GM23338 (cell line): ENCODE data around the gene SOX13. TPM values are rescaled to one million over a fixed set of nuclear protein-coding genes. Genes with fewer than 3 reads are reported as not detected.

Experiments
- ATAC-seq: fragments of 200-7000 bp; cut with Tn5 transposase; 3 replicates; pipeline ENCODE4 v1.9.1; 2020
- DNase-seq: peaks from one replicate; pipeline ENCODE4 v3.0.0-alpha.2; 2015; ENCODE audit warnings: low spot score
- H2AFZ ChIP-seq: fragments of 200-600 bp; sonication (generic); 2 replicates; pipeline ENCODE4 v1.8.0; 2016; ENCODE audit warnings: antibody characterized with exemption, mild to moderate bottlenecking, moderate library complexity
- H3F3A ChIP-seq: fragments of 200-600 bp; sonication (generic); replicated peaks from 2 replicates; pipeline ENCODE4 v1.8.0; 2017; ENCODE audit warnings: antibody characterized with exemption, mixed run types, low read depth
- H3K27ac ChIP-seq: fragments of 200-600 bp; sonication (generic); 2 replicates; pipeline ENCODE4 v1.6.1; 2016; ENCODE audit warnings: low read depth
- H3K27me3 ChIP-seq: fragments of 200-600 bp; sonication (generic); 2 replicates; pipeline ENCODE4 v1.8.0; 2016; ENCODE audit warnings: mild to moderate bottlenecking, mixed run types, moderate library complexity; ENCODE audit not compliant: insufficient read depth
- H3K36me3 ChIP-seq: fragments of 200-600 bp; sonication (generic); 2 replicates; pipeline ENCODE4 v1.8.0; 2016; ENCODE audit warnings: mild to moderate bottlenecking; ENCODE audit not compliant: insufficient read depth
- H3K4me1 ChIP-seq: fragments of 200-600 bp; sonication (generic); 2 replicates; pipeline ENCODE4 v1.8.0; 2016; ENCODE audit warnings: mild to moderate bottlenecking, moderate library complexity; ENCODE audit not compliant: insufficient read depth
- H3K4me2 ChIP-seq: fragments of 200-600 bp; sonication (generic); 2 replicates; pipeline ENCODE4 v1.7.1; 2017; ENCODE audit warnings: mixed run types
- H3K4me3 ChIP-seq: fragments of 200-600 bp; sonication (generic); 2 replicates; pipeline ENCODE4 v1.6.1; 2016; ENCODE audit warnings: mixed run types
- H3K79me2 ChIP-seq: fragments of 200-600 bp; sonication (generic); replicated peaks from 2 replicates; pipeline ENCODE4 v1.8.0; 2017; ENCODE audit warnings: mild to moderate bottlenecking; ENCODE audit not compliant: insufficient read depth
- H3K9me2 ChIP-seq: fragments of 200-600 bp; sonication (generic); 2 replicates; pipeline ENCODE4 v1.8.0; 2017; ENCODE audit not compliant: insufficient read depth
- H4K20me1 ChIP-seq: fragments of 200-600 bp; sonication (generic); replicated peaks from 2 replicates; pipeline ENCODE4 v1.8.0; 2017; ENCODE audit warnings: mild to moderate bottlenecking; ENCODE audit not compliant: insufficient read depth
- H3K27ac Mint-ChIP-seq: 2 replicates; pipeline ENCODE4 v1.8.0; 2020; ENCODE audit warnings: inconsistent platforms, mild to moderate bottlenecking, moderate library complexity, mixed read lengths
- H3K27me3 Mint-ChIP-seq: 3 replicates; pipeline ENCODE4 v1.8.0; 2022; ENCODE audit warnings: low read depth, mild to moderate bottlenecking, moderate library complexity, mixed read lengths, inconsistent platforms; ENCODE audit not compliant: insufficient read depth, poor library complexity
- H3K36me3 Mint-ChIP-seq: 3 replicates; pipeline ENCODE4 v1.8.0; 2021; ENCODE audit warnings: low read depth, mild to moderate bottlenecking, inconsistent platforms, moderate library complexity, mixed read lengths
- H3K4me1 Mint-ChIP-seq: 3 replicates; pipeline ENCODE4 v1.8.0; 2020; ENCODE audit warnings: mild to moderate bottlenecking, inconsistent platforms, mixed read lengths
- H3K4me3 Mint-ChIP-seq: 3 replicates; pipeline ENCODE4 v1.8.0; 2021; ENCODE audit warnings: moderate library complexity, mild to moderate bottlenecking, inconsistent platforms, mixed read lengths
- H3K9me3 Mint-ChIP-seq: 3 replicates; pipeline ENCODE4 v1.8.0; 2020; ENCODE audit warnings: moderate library complexity, mild to moderate bottlenecking, inconsistent platforms, mixed read lengths
- CREB1 ChIP-seq: fragments of 250-450 bp; sonication (Bioruptor Pico); IDR thresholded peaks from 2 replicates; pipeline ENCODE4 v1.5.0; 2020; ENCODE audit warnings: low read depth, mild to moderate bottlenecking, moderate library complexity
- EZH2 ChIP-seq: fragments of 200-600 bp; sonication (generic); IDR thresholded peaks from one replicate; pipeline ENCODE4 v1.8.0; 2017; ENCODE audit warnings: antibody characterized with exemption, mild to moderate bottlenecking, low read depth; ENCODE audit not compliant: unreplicated experiment
- EZH2phosphoT487 ChIP-seq: fragments of 200-600 bp; sonication (generic); IDR thresholded peaks from one replicate; pipeline ENCODE4 v1.8.1; 2018; ENCODE audit warnings: antibody characterized with exemption; ENCODE audit not compliant: unreplicated experiment
- JUNB ChIP-seq: IDR thresholded peaks from one replicate; pipeline ENCODE4 v1.6.1; 2016; ENCODE audit warnings: antibody characterized with exemption; ENCODE audit not compliant: unreplicated experiment
- NANOG ChIP-seq: IDR thresholded peaks from 2 replicates; pipeline ENCODE4 v1.6.1; 2016; ENCODE audit warnings: antibody characterized with exemption, borderline replicate concordance
- POLR2AphosphoS5 ChIP-seq: IDR thresholded peaks from 2 replicates; pipeline ENCODE4 v1.6.1; 2016; ENCODE audit warnings: antibody characterized with exemption, low read depth
- ZNF114 ChIP-seq: fragments of 250-450 bp; sonication (Bioruptor Pico); IDR thresholded peaks from 2 replicates; pipeline ENCODE4 v1.5.0; 2020; ENCODE audit warnings: mild to moderate bottlenecking, moderate library complexity
- ZNF331 ChIP-seq: fragments of 250-450 bp; sonication (Bioruptor Pico); IDR thresholded peaks from 2 replicates; pipeline ENCODE4 v1.5.0; 2020; ENCODE audit warnings: low read depth, mild to moderate bottlenecking, moderate library complexity
- polyA plus RNA-seq: library from polyadenylated mRNA; unstranded; fragments of >200 nt; fragmentation: Nextera tagmentation; extraction: Ambion mirVana; gene quantifications from 2 replicates; pipeline ENCODE4 v1.2.1, GENCODE V29; 2016
- total RNA-seq: library from RNA; depleted of rRNA; stranded (reverse); fragments of >200 nt; shearing (Covaris generic); gene quantifications from 2 replicates; pipeline ENCODE4 v1.2.3, GENCODE V29; 2014
- TF ChIP-seq, protein P1 (sequence below), 2 experiments: fragments of 200-600 bp in 1 of 2; sonication (generic) in 1 of 2; conservative IDR thresholded peaks; 2 replicates each; pipeline versions ENCODE4 v1.5.1 to v1.6.1; 2016 to 2017; ENCODE audit warnings: antibody characterized with exemption in 2 of 2, low read depth in 2 of 2, mild to moderate bottlenecking in 2 of 2, moderate library complexity in 1 of 2
- TF ChIP-seq, protein P2 (sequence below): IDR thresholded peaks from one replicate; pipeline ENCODE4 v1.6.1; 2018; ENCODE audit warnings: antibody characterized with exemption; ENCODE audit not compliant: unreplicated experiment
- TF ChIP-seq, protein P3 (sequence below): IDR thresholded peaks from 2 replicates; pipeline ENCODE4 v1.6.1; 2016; ENCODE audit warnings: antibody characterized with exemption

The SOX13 gene
- total and polyA plus RNA-seq, 2 experiments from 2014 or later, result 28.6 to 123 TPM

GRCh38 chr1:204042516-204042915 is 30.4 kb upstream of the SOX13 start (continued):
- TF ChIP-seq, protein P1, sequence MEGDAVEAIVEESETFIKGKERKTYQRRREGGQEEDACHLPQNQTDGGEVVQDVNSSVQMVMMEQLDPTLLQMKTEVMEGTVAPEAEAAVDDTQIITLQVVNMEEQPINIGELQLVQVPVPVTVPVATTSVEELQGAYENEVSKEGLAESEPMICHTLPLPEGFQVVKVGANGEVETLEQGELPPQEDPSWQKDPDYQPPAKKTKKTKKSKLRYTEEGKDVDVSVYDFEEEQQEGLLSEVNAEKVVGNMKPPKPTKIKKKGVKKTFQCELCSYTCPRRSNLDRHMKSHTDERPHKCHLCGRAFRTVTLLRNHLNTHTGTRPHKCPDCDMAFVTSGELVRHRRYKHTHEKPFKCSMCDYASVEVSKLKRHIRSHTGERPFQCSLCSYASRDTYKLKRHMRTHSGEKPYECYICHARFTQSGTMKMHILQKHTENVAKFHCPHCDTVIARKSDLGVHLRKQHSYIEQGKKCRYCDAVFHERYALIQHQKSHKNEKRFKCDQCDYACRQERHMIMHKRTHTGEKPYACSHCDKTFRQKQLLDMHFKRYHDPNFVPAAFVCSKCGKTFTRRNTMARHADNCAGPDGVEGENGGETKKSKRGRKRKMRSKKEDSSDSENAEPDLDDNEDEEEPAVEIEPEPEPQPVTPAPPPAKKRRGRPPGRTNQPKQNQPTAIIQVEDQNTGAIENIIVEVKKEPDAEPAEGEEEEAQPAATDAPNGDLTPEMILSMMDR (conservative IDR thresholded peaks at IDR 0.05; ENCODE audit: low read depth in 2 of 2), result no peak
- no peak for TF ChIP-seq ZNF114 (CRISPR knock-in tag)
- TF ChIP-seq, protein P2, sequence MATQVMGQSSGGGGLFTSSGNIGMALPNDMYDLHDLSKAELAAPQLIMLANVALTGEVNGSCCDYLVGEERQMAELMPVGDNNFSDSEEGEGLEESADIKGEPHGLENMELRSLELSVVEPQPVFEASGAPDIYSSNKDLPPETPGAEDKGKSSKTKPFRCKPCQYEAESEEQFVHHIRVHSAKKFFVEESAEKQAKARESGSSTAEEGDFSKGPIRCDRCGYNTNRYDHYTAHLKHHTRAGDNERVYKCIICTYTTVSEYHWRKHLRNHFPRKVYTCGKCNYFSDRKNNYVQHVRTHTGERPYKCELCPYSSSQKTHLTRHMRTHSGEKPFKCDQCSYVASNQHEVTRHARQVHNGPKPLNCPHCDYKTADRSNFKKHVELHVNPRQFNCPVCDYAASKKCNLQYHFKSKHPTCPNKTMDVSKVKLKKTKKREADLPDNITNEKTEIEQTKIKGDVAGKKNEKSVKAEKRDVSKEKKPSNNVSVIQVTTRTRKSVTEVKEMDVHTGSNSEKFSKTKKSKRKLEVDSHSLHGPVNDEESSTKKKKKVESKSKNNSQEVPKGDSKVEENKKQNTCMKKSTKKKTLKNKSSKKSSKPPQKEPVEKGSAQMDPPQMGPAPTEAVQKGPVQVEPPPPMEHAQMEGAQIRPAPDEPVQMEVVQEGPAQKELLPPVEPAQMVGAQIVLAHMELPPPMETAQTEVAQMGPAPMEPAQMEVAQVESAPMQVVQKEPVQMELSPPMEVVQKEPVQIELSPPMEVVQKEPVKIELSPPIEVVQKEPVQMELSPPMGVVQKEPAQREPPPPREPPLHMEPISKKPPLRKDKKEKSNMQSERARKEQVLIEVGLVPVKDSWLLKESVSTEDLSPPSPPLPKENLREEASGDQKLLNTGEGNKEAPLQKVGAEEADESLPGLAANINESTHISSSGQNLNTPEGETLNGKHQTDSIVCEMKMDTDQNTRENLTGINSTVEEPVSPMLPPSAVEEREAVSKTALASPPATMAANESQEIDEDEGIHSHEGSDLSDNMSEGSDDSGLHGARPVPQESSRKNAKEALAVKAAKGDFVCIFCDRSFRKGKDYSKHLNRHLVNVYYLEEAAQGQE, result no peak
- TF ChIP-seq EZH2phosphoT487, result no peak
- TF ChIP-seq JUNB, result no peak

- Histone ChIP-seq H3K27me3 (no peaks in the 10 kb centered on the region), H3K9me2 (no peaks in the 10 kb centered on the region; the same call in 1 of the 2 replicates), H3K79me2 (no peaks in the 10 kb centered on the region), H4K20me1 (no peaks in the 10 kb centered on the region), H3K4me3 (no peak overlapping the region), H3K4me2 (no peak overlapping the region), H3K27ac (no peak overlapping the region), H3F3A (no peaks in the 10 kb centered on the region), H3K4me1 (no peaks in the 10 kb centered on the region), H3K36me3 (no peaks in the 10 kb centered on the region), H2AFZ (no peak overlapping the region)
- peaks cover 11% of the 10 kb centered on the region for H3K27me3 Mint-ChIP-seq
- H3K4me1 Mint-ChIP-seq, result peaks cover 6% of the 10 kb centered on the region
- DNase-seq (no peak), ATAC-seq (no peak)
- H3K27ac Mint-ChIP-seq, result no peak overlapping the region
- no peaks in the 10 kb centered on the region for H3K36me3 Mint-ChIP-seq
- no peaks in the 10 kb centered on the region for H3K9me3 Mint-ChIP-seq
- H3K4me3 Mint-ChIP-seq, result no peak overlapping the region
- TF ChIP-seq EZH2 (no peak), JUNB (no peak), ZNF331 (CRISPR knock-in tag) (no peak), POLR2AphosphoS5 (no peak), ZNF114 (CRISPR knock-in tag) (no peak), CREB1 (CRISPR knock-in tag) (no peak), NANOG (no peak)
- TF ChIP-seq, protein P3, sequence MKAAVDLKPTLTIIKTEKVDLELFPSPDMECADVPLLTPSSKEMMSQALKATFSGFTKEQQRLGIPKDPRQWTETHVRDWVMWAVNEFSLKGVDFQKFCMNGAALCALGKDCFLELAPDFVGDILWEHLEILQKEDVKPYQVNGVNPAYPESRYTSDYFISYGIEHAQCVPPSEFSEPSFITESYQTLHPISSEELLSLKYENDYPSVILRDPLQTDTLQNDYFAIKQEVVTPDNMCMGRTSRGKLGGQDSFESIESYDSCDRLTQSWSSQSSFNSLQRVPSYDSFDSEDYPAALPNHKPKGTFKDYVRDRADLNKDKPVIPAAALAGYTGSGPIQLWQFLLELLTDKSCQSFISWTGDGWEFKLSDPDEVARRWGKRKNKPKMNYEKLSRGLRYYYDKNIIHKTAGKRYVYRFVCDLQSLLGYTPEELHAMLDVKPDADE, result no peak
- TF ChIP-seq, protein P2, result no peak
- TF ChIP-seq, protein P1 (conservative IDR thresholded peaks at IDR 0.05; ENCODE audit: low read depth in 2 of 2), result no peak
These were observed 29.2 kb upstream of the SOX13 start for GRCh38 chr1:204043680-204044079.
